Endothelial cell of umbilical vein (primary cell): ENCODE results near the gene DLG5. TPM values are rescaled to one million over a fixed set of nuclear protein-coding genes. Genes with fewer than 3 reads are reported as not detected.

Source experiments
- BruUV-seq: library from RNA; stranded (reverse); fragments of 400-500 nt; replicated peaks from 2 replicates; lab custom pipeline; 2021; lab: Mats Ljungman, UMichigan
- CTCF ChIA-PET: fragments of 300-600, 350-600 bp; sonication (Branson Sonifier 250); formaldehyde crosslinking; loops from one replicate; lab custom pipeline; 2021; ENCODE audit warnings: antibody characterized with exemption, inconsistent platforms; lab: Charles Lee
- POLR2A ChIA-PET: fragments of 300-600, 350-600 bp; sonication (Branson Sonifier 250); formaldehyde crosslinking; loops from one replicate; lab custom pipeline; 2021; ENCODE audit warnings: antibody characterized with exemption, inconsistent platforms; lab: Charles Lee
- DNase-seq: peaks from one replicate; pipeline ENCODE4 v3.0.0-alpha.2; 2011; ENCODE audit warnings: low read depth, low spot score
- FAIRE-seq: peaks from 2 replicates; lab custom pipeline; 2011; peaks lifted over from hg19 to GRCh38; lab: Jason Lieb, UNC
- H2AFZ ChIP-seq: 2 replicates; pipeline ENCODE4 v1.6.0; 2012; ENCODE audit warnings: low read depth, low read length, control low read depth, inconsistent platforms
- H3K27ac ChIP-seq: 2 replicates; pipeline ENCODE4 v1.5.1; 2011; ENCODE audit warnings: low read depth, mild to moderate bottlenecking, control low read depth, low read length, moderate library complexity; ENCODE audit not compliant: insufficient read depth
- H3K27me3 ChIP-seq, 2 experiments: 2 replicates each; pipeline versions ENCODE4 v1.6.0 to v1.6.1; 2011; ENCODE audit warnings: low read length in 2 of 2, mixed read lengths in 1 of 2; ENCODE audit not compliant: control insufficient read depth in 2 of 2, insufficient read depth in 2 of 2
- H3K36me3 ChIP-seq, 2 experiments: 2 replicates in 1 of 2; 3 replicates in 1 of 2; pipeline ENCODE4 v1.5.1; 2011; ENCODE audit warnings: low read length in 2 of 2, mild to moderate bottlenecking in 1 of 2, moderate library complexity in 1 of 2; ENCODE audit not compliant: control insufficient read depth in 2 of 2, insufficient read depth in 2 of 2; ENCODE audit errors: extremely low read depth in 1 of 2
- H3K4me1 ChIP-seq: 3 replicates; pipeline ENCODE4 v1.5.1; 2011; ENCODE audit warnings: mild to moderate bottlenecking, low read length; ENCODE audit not compliant: control insufficient read depth, insufficient read depth; ENCODE audit errors: extremely low read depth
- H3K4me2 ChIP-seq: 2 replicates; pipeline ENCODE4 v1.6.1; 2011; ENCODE audit warnings: low read length, control low read depth, mixed read lengths; ENCODE audit not compliant: insufficient read depth
- H3K4me3 ChIP-seq, 3 experiments: fragments of 200-600 bp in 1 of 3; sonication (generic), shearing (Covaris generic) in 1 of 3; replicated peaks in 1 of 3; 2 replicates each; pipeline ENCODE4 v1.5.1; 2011 to 2016; ENCODE audit warnings: control low read depth in 3 of 3, low read length in 3 of 3, mild to moderate bottlenecking in 2 of 3, inconsistent platforms in 1 of 3, low read depth in 1 of 3, moderate library complexity in 1 of 3; ENCODE audit not compliant: insufficient read depth in 1 of 3
- H3K79me2 ChIP-seq: 2 replicates; pipeline ENCODE4 v1.6.0; 2012; ENCODE audit warnings: low read length, inconsistent platforms; ENCODE audit not compliant: control insufficient read depth, insufficient read depth
- H3K9ac ChIP-seq: replicated peaks from 2 replicates; pipeline ENCODE3; 2011; ENCODE audit warnings: low read length, control low read depth; ENCODE audit not compliant: insufficient read depth; ENCODE audit errors: extremely low read depth
- H3K9me1 ChIP-seq: replicated peaks from 3 replicates; pipeline ENCODE4 v1.6.0; 2011; ENCODE audit warnings: mild to moderate bottlenecking, low read length; ENCODE audit not compliant: control insufficient read depth, insufficient read depth; ENCODE audit errors: extremely low read depth
- H3K9me3 ChIP-seq: replicated peaks from 2 replicates; pipeline ENCODE4 v1.5.1; 2012; ENCODE audit warnings: low read length, inconsistent platforms; ENCODE audit not compliant: control insufficient read depth, insufficient read depth
- H4K20me1 ChIP-seq: replicated peaks from 2 replicates; pipeline ENCODE3; 2011; ENCODE audit warnings: mild to moderate bottlenecking, low read length; ENCODE audit not compliant: control insufficient read depth, insufficient read depth; ENCODE audit errors: extremely low read depth
- CTCF ChIP-seq, 2 donors: IDR thresholded peaks; 1 replicate in 1 of 2; 2 replicates in 1 of 2; pipeline ENCODE4 v1.5.1; 2011; ENCODE audit warnings: low read length in 2 of 2, mild to moderate bottlenecking in 2 of 2, moderate library complexity in 2 of 2, control low read depth in 1 of 2, inconsistent platforms in 1 of 2, low read depth in 1 of 2; ENCODE audit not compliant: insufficient read depth in 1 of 2; ENCODE audit errors: extremely low read depth in 1 of 2
- EZH2 ChIP-seq: IDR thresholded peaks from 2 replicates; pipeline ENCODE4 v1.6.1; 2012; ENCODE audit warnings: borderline replicate concordance, low read depth, mild to moderate bottlenecking, moderate library complexity, low read length, inconsistent platforms; ENCODE audit not compliant: severe bottlenecking
- FOS ChIP-seq: IDR thresholded peaks from 2 replicates; pipeline ENCODE4 v1.6.1; 2011; ENCODE audit warnings: mild to moderate bottlenecking, low read length, moderate library complexity, borderline replicate concordance; ENCODE audit not compliant: insufficient read depth
- GATA2 ChIP-seq: IDR thresholded peaks from 2 replicates; pipeline ENCODE4 v1.7.0; 2011; ENCODE audit warnings: low read depth, mild to moderate bottlenecking, moderate library complexity, mixed read lengths, low read length; ENCODE audit not compliant: insufficient read length, insufficient read depth
- JUN ChIP-seq: IDR thresholded peaks from 2 replicates; pipeline ENCODE4 v1.6.1; 2011; ENCODE audit warnings: borderline replicate concordance, low read depth; ENCODE audit not compliant: insufficient read length, insufficient read depth
- MAX ChIP-seq: IDR thresholded peaks from 2 replicates; pipeline ENCODE4 v1.6.1; 2011; ENCODE audit not compliant: insufficient read depth, insufficient read length
- MYC ChIP-seq: IDR thresholded peaks from one replicate; pipeline ENCODE4 v1.6.1; 2011; ENCODE audit warnings: mild to moderate bottlenecking, low read depth, low read length
- POLR2A ChIP-seq: IDR thresholded peaks from 2 replicates; pipeline ENCODE4 v1.6.1; 2012; ENCODE audit warnings: low read depth, mild to moderate bottlenecking, control low read depth, low read length
- POLR2AphosphoS5 ChIP-seq: IDR thresholded peaks from 2 replicates; pipeline ENCODE4 v1.6.1; 2012; ENCODE audit warnings: low read depth, mild to moderate bottlenecking, control low read depth, low read length, moderate library complexity; ENCODE audit not compliant: insufficient read depth
- dilution Hi-C: fragments of 300-500 bp; cut with MboI; formaldehyde crosslinking; loops from one replicate; pipeline ENCODE4 v1.15.0; 2019; ENCODE audit warnings: low sequenced_read_pairs; ENCODE audit not compliant: extremely low pct_ligation_motif_present
- intact Hi-C: fragments of 100-400 bp; cut with micrococcal nuclease; formaldehyde crosslinking; loops from one replicate; pipeline ENCODE4 v1.10.0; 2022
- polyA plus RNA-seq, 4 experiments: library from polyadenylated mRNA; depleted of rRNA in 3 of 4; stranded (reverse) in 3 of 4; unstranded in 1 of 4; fragments of >200 nt; gene quantifications; 2 replicates each; pipeline versions ENCODE4 v1.2.1 to v1.2.3, GENCODE V29; 2011 to 2012; ENCODE audit warnings: missing spikeins in 1 of 4
- total RNA-seq: library from RNA; stranded (reverse); gene quantifications from 2 replicates; pipeline ENCODE4 v1.2.3, GENCODE V29; 2021

The DLG5 gene
- total and polyA plus RNA-seq, 2 donors (not counting 3 experiments of a cell fraction or from before 2014, with no cell fraction given): 12.3 to 24.9 TPM

GRCh38 chr10:77859865-77860282 lies 66.7 kb downstream of the DLG5 start:
- CTCF ChIA-PET: no interaction called here

More at GRCh38 chr10:77859865-77860282, 66.7 kb downstream of the DLG5 start:
- no peak overlapping the region for H3K4me2 ChIP-seq
- no peaks in the 10 kb centered on the region for H3K4me1 ChIP-seq
- H3K36me3 ChIP-seq: no peaks in the 10 kb centered on the region
- H3K79me2 ChIP-seq: no peaks in the 10 kb centered on the region
- FAIRE-seq (no peak), DNase-seq (no peak)
- no peak overlapping the region for H2AFZ ChIP-seq
- H3K9me1 ChIP-seq: no peaks in the 10 kb centered on the region
- H3K27me3 ChIP-seq: no peaks in the 10 kb centered on the region
- no peaks in the 10 kb centered on the region for H3K9me3 ChIP-seq
- TF ChIP-seq MAX: no peak
- no peak for TF ChIP-seq POLR2AphosphoS5
- no peak for TF ChIP-seq JUN
- TF ChIP-seq MYC: no peak
- TF ChIP-seq GATA2: no peak
- TF ChIP-seq EZH2: no peak
- TF ChIP-seq FOS: no peak
- TF ChIP-seq CTCF (IDR thresholded peaks at IDR 0.05; ENCODE audit: extremely low read depth in 1 of 2, insufficient read depth in 1 of 2, low read depth in 1 of 2, low read length in 2 of 2): no peak
- TF ChIP-seq POLR2A: no peak
- H3K9ac ChIP-seq: no peak overlapping the region
- dilution Hi-C loops: no loop called here
- no TSS peak for BruUV-seq
- intact Hi-C loops: no loop called here
- POLR2A ChIA-PET: no interaction called here
- no peaks in the 10 kb centered on the region for H4K20me1 ChIP-seq
- H3K27ac ChIP-seq: no peak overlapping the region
- H3K4me3 ChIP-seq: no peak overlapping the region
